Hematopoietic multipotent progenitor cell treated with erythropoietin and hydrocortisone succinate and interleukin-3 and kit ligand, for 4 days (in vitro differentiated cells): Measurements from ENCODE around the gene CTCFL.
"Not testable (repeated sequence)": the region's sequence is repeated elsewhere in the genome, so short reads cannot be mapped to it uniquely, and the experiment has no call there.

Source experiments
- DNase-seq: peaks from one replicate; pipeline ENCODE4 v3.0.0-alpha.2; 2015

Gene CTCFL

DNA sequence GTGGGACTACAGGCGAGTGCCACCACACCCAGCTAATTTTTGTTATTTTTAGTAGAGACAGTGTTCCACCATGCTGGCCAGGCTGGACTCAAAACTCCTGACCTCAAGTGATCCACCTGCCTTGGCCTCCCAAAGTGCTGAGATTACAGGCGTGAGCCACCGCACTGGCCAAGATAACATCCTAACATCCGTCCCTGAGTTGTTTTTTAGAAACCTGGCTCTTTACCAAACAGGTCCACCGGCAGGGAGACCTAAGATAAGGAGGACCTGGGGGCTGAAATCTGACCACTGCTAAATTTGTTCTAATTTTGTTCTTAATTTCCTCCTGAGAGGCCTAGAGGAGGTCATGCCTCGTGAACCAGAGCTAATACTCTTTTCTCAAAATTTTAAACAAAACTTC, 20.5 kb downstream of the CTCFL start:
- DNase-seq = no peak

DNA sequence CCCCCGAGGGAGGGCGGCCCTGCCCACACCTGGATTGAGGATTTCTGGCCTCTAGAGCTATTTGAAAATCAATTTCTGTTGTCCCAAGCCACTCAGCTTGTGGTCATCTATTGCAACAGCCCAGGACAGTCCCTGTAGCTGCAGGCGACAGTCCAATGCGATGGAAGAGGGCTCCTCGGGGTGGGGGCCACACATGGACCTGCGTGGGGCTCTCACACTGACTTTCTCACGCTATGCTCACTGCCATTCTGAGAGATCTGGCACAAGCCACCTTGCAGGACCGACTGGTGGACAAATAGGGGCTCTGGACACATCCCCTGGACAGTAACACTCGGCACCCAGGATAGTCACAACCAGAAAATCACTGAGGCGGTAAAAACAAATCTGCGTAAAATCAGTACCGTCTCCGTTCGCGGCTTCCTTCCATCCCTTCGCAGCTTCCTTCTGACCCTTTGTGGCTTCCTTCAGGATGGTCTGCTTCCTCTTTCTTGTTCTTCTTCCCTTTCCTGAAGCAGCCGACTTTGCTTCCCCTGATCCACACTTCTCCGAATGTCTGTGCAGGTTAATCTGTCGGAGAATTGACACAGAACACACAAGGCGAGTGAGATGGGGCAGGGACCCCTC, 21.8 kb downstream of the CTCFL start:
- DNase-seq = no peak

DNA sequence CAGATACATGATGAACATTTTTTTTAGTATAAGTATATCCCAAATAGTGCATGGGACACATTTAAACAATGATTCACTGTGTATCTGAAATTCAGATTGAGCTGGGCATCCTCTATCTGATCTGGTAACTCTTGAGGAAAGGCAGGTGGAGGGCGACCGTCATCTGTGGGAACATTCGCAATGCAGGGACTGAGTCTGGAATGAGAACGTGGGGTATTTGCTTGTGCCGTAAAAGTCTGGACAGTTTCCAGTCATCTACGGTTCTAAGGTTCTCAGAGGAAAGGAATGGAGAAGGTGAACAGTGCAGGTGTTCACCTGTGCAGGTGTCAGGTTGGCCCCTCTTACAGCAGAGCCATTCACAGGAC, 22.6 kb downstream of the CTCFL start:
- no peak for DNase-seq

DNA sequence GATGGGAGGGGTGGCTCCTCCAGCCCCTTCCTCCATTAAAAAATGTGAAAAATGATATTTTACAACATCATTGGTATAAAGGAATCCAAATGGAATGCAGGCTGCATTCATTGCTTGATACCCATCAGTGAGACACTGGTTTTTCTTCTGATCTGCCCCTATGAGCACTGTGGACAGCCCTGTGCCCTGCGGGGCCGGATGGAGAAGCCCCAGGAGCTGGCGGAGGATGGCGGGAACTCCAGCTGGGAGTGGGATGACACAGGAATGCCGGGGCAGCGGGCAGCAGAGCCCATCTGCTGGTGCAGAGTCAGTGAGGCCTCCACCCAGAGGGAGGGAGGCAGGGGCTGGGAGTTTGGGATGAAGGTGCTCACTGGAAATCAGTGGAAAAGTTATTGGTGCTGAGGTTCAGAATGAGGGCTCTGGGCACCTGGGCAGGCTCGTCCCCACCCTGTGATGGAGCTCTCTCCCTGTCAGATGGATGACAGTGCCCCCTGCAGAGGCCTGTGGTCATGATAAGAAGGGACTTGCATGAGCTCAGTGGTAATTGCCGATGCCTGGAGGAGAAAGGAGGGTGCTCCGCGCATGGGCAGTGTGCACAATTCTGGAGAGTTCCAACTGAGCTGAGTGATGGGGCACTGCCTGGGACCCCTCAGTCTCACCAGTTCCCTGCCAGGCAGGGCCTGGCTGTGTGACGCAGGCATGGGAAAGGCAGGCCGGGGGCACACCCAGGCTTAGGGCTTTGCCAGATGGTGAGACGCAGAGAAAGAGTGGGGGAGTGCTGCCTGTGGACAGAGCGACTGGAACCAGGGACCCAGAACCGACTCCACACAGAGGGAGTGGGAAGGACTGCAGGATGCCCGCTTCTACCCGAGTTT, 23.2 kb downstream of the CTCFL start:
- DNase-seq = no peak

DNA sequence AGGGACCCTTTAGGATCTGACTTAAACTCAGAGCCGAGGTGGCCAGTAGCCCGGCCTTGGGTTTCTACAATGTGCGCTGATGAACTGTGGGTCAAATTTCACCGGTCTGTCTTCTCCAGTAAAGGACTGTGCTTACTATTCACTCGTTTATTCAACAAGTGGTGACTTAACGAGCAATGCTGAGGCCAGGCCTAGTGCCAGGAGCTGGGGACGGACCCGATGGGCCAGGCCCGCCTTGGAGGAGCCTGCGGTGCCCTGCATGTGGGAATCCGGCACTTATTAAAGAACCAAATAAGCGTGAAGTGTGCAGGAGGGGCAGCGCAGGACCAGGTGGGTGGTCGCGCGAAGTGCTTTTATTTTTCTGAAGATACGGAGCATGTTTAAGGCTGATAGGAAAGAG, 24.0 kb downstream of the CTCFL start:
- DNase-seq = no peak

DNA sequence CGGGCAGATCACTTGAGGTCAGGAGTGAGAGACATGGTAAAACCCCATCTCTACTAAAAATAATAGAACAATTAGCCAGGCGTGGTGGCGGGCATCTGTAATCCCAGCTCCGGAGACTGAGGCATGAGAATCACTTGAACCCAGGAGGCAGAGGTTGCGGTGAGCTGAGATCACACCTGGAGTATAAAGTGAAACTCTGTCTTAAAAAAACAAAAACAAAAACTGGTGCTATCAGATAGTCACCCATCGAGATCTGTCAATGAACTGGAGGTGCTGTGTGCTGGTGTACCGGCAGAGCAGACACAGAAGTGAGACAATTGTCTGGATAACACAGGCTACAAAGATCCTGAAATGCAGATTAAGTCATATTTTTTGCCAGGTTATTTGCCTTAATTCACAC, 24.7 kb downstream of the CTCFL start:
- no peak for DNase-seq

DNA sequence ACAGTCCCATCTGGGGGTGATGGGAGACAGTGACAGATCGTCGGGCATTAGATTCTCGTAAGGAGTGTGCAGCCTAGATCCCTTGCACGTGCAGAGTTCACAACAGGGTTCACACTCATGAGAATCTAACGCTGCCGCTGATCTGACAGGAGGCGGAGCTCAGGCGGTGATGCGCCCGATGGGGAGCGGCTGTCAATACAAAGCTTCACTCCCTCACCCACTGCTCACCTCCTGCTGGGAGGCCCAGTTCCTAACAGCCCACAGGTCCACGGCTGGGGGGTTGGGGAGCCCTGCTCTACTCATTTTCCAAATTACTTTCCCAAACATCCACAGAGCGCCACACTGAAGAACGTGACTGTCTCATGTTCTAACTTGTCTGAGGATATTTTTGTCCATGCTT, 25.3 kb downstream of the CTCFL start:
- DNase-seq = no peak

DNA sequence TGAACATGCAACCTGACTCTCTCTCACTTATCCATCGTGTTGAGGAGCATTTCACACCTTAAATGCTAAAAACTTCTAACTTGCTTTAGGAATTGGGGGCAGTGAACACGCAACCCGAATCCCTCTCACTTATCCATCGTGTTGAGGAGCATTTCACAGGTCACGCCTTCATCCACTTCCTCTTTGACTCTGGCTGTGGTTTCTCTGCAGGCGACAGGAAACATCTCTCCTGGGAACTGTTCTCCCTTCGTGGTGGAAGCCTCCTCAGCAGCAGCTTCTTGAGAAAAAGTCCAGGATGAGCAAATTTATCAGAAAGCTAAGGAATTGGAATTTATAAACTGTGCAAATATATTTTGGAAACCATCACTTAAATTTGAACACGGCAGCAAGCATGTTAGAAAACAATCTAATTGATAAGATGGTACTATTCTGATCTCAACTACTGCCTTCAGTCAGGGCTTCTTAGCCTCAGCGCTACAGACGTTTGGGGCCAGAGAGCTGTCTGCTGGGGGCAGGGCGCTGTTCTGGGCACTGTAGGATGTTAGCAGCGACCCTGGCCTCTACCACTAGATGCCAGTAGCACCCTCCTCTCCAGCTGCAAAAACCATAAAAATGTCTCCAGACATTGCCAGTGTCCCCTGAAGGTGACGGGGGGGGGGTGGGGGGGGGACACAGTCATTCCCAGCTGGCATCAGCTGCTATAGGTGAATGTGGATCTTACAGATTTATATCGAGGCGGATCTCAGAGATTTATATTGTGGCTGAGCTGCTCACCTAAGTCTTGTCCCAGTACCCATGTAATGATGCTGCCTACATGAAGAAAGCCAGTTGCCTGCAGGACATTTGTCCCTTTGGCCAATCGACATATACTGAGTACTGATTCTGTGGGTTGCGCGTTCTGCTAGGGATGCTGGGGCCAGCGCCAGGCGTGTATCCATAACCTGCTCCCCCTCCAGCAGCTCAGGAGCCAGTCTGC, 26.2 kb downstream of the CTCFL start:
- DNase-seq = peak; percentile 83

DNA sequence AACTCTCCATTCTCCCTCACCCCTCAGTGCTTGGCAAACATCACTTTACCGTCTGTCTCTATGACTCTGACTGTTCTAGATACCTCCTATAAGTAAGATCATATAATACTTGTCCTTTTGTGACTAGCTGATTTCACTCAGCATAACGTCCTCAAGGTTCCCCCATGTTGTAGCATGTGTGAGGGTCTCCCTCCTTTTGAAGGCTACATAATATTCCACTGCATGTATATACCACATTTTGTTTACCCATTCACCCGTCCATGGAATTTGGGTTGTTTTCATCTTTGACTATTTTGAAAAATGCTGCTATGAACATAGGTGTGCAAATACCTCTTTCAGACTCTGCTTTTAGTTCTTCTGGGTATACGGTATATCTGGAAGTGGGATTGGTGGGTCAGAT, 28.3 kb downstream of the CTCFL start:
- no peak for DNase-seq

DNA sequence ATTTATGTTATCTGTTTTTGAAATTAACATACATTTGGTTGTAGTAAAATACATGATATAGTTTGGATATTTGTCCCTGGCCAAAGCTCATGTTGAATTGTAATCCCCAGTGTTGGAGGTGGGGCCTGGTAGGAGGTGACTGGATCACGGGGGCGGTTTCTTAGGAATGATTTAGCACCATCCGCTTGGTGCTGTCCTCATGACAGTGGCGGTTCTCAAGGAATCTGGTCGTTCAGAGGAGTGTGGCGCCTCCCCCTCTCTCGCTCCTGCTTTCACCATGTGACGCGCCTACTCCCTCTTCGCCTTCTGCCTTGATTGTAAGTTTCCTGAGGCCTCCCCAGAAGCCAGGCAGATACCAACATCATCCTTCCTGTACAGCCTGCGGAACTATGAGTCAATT, 29.0 kb downstream of the CTCFL start:
- no peak for DNase-seq

DNA sequence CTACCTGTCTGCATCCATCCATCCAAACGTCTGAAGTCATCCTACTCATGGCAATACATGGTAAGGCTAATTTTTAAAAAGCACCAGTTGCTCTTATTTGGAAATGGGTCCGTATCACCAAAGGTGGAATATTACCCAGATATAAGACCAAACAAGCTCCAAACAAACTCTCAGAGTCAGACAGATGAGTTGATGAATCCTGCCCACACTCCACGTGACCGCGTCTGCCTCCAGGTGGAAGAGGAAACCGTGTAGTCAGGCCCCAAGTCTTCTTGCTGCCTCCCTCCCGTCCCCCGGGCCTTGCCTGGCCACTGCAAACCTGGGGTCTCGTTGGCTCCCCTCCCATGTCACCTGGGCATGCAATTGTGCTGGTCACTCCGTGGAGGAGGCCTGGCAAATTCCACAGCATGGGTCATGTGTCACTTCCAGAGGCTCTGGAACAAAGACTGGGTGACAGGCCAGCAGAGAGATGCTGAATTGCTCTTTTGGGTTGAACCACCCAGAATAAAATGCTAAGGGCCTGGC, 31.8 kb downstream of the CTCFL start:
- DNase-seq = no peak

DNA sequence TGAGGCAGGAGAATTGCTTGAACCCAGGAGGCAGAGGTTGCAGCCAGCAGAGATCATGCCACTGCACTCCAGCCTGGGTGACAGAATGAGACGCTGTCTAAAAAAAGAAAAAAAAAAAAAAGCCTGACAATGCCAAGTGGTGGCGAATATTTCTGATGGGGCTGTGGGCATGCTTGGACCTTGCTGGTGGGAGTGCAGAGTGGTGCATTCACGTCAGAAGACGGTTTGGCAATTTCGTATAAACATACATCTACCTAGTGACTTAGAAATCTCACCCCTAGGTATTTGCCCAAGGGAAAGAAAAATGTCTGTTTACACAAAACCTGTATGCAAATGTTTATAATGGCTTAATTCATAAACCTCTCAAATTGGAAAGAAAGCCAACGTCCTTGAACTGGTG, 33.6 kb downstream of the CTCFL start:
- DNase-seq = no peak

DNA sequence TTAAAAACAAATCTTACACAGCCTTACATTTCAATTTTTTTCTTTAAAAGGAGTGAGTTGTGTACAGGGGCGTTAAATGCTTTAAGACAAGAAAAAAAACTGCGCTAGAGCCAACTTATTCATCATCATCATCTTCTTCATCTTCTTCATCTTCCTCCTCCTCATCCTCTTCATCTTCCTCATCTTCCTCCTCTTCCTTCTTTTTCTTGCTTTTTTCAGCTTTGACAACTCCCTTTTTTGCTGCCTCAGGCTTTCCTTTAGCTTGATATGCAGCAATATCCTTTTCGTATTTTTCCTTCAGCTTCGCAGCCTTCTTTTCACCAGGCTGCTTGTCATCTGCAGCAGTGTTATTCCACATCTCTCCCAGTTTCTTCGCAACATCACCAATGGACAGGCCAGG, 36.7 kb downstream of the CTCFL start:
- DNase-seq = not testable (repeated sequence)

DNA sequence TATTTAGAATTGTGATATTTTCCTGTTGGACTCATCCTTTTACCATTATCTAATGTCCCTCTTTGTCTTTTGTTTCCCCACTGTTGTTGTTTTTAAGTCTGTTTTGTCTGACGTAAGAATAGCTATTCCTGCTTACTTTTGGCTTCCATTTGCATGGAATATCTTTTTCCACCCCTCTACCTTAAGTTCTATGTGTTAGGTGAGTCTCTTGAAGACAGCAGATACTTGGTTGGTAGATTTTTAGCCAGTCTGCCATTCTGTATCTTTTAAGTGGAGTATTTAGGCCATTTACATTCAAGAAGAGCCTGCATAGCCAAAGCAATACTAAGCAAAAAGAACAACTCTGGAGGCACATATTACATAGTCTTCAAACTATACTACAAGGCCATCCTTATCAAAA, 39.2 kb downstream of the CTCFL start:
- DNase-seq = no peak

DNA sequence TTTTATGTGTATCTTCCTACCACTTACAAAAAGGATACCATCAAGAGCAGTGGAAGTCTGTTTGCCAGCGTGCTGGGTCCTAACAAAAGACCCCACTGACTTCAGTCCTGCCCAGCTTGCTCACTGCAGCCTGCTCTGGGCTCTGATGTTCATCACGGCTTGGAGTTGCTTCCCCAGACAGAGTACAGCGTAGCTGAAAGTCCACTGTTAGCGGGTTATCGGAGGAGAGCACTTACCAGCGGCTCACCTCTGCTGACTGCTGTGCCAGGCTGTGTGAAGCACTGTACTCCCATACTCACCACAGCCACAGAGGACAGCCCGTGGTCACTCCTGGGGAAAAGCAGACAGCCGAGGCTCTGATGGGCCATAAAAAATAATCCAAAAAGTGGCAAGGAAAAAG, 40.2 kb downstream of the CTCFL start:
- no peak for DNase-seq

DNA sequence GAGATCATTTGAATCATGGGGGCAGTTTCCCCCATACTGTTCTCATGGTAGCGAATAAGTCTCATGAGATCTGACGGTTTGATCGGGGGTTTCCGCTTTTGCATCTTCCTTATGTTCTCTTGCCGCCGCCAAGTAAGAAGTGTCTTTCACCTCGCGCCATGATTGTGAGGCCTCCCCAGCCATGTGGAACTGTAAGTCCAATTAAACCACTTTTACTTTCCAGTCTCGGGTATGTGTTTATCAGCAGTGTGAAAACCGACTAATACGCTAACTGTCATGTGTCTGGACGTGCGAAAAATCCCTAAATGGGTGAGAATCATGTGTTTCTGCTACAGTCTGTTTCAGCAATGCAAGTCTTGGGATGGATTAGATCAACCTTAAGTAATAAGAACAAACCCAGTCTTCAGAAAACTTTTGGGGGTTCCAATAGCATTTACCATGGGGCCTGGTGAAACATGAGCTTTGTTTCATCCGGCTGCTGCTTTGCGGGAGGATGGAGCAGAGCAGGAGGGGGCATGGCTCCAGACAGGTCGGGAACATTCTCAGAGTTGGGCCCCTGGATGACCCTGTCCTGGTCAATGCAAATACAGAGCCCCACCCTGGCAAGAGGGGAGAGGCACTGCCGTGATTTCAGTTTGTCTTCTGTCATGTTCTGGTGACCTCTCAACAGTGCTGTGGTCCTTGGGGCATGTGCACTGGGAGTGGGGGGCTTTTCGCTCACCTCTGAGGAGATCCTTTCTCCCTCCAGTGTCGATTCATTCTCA, 41.5 kb downstream of the CTCFL start:
- no peak for DNase-seq

DNA sequence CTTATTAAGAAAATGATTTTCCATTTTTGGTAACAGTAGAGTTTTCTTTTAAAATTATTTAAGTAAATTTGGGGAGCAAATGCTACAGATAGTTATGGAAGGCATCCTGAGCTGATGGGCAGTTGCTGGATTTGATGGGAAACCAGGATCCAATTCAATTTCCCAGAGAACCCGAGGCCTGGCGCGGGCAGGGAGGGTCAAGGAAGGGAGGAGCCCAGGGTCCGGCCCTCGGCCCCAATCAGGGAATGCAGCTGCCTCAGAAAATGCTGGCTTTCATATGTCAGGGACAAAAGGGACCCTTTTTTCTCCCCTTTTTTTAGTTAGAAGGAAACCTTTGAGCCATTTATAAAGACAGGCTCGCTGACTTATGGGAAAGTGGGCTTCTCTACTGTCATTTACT, 42.1 kb downstream of the CTCFL start:
- no peak for DNase-seq

DNA sequence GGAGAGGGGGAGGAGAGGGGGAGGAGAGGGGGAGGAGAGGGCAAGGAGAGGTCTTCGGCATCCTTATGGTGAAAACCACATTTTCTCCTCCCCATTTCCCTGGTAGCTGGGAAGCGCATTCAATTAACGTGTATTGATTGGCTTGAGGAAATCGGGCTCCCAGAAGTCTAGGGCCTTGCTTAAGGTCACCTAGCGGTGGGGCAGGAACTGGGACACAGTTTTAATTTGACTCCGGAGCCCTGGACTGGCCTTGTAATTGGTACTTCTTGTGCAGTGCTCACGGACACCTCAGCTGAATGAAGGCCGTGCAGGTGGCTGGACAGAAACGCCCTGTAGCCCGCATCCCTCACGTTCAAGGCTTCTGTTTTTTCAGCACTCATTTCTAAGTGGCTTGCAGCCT, 42.8 kb downstream of the CTCFL start:
- DNase-seq = no peak

DNA sequence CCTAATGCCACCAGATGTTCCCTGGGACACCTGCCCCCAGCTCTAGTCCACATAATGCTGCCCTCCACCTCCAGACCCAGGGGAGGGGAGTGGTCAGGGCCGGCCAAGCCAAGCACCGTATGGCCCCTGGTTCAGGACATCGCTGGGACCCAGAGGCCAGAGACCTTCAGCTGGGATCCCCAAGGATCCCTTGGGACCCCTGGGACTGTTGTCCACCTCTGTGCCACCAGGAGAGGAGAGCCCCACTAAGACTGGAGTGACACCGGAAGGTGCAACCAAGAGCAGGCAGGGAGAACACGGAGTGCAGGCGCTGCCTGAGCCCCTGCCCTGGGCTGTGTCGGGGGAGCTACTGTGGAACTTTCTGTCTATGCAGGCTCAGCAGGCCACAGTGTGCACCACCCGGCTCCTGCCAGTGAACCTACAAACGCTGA, 43.6 kb downstream of the CTCFL start:
- no peak for DNase-seq

DNA sequence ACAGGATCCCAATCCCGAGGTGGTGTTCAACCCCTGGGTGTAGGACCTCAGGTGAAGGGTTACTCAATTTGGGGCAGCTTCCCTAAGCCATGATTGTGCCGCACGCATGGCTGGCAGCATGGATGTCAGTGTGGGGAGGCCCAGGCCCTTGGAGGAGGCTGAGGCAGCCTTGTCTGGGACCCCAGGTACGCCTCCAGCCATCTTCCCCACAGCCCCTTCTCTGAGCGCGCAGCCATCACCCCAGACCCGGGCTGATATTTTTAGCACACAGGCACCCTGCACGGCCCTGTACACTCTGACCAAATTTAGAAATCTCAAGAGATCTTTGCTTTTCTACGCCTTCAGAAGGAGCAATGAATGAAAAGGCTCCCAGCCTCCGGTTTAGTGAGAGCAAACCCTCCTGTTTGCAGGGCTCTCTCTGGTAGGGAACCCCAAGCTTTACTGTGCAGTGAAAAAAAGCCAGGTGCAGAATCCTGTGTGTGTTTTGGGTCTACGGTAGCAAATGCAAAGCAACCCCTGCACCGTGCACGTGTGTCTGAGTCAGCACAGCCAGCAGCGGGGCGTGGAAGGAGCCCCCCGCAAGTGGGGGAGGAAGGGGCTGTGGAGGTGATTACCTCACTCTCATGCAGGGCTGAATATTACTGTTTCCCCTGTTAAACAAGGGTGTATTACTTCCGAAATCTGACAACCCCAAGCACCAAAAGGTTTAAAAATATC, 44.3 kb downstream of the CTCFL start:
- DNase-seq = peak; percentile 38

DNA sequence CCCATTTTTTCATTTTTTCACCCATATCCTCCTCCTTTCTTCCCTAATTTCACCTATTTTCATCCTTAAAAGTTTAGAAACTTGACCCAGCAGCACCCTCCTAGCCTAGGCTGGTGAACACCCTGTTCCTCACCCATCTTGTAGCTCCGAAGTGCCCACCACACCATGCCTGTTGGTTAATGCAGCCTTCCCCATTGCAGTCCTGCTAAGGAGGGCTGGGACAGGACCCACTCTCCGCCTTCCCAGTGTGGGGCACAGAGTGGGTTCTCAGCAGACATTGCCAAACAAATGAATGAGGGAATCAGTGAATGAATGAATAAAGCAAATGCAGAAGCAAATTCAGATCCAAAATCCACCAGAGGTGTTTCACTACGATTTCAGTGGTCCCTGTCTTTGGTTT, 45.7 kb downstream of the CTCFL start:
- no peak for DNase-seq

DNA sequence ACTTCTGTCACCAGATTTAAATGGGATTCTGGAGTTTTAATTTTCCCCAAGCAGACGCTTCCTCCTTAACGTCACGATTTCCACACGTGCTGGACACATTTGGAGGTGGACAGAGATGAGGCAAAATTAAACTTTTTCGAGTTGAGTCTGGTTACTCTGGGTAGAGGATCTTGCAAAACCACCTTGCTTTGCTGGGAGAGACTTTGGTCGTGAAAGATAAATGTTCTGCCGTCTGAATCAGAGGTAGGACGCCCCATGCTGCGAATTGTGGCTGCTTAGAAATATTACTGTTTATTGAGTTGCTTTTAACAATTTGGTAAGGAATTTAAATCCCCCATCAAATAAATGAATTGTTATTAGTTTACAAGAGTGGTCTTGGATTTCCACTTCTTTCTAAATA, 46.8 kb downstream of the CTCFL start:
- no peak for DNase-seq
